ENCODE results near the gene RASGRF2.

Gene RASGRF2

DNA sequence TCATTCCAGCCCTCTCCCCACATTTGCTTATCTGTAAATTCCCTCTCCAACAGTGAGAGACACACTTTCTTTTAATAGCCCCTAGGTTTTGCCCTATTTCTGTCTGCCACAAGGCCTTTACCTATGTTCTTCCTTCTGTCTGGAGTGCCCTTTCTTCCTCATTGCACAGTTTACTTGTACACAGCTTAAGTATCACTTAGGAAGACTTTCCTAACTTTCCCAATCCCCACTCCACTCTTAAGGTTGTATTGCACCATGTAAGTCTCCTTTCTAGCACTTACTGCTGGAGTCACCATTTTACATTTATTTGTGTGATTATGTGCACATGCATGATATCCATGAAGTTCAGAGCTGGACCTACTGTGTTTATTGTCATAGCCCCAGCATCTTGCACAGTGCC is 262.1 kb downstream of the RASGRF2 start:
- no peak for TF ChIP-seq CTCF (IDR thresholded peaks at IDR 0.05)

GRCh38 chr5:81225463-81225862 is 265.3 kb downstream of the RASGRF2 start:
- TF ChIP-seq CTCF (IDR thresholded peaks at IDR 0.05), result no peak

GRCh38 chr5:81226286-81226685 is 266.1 kb downstream of the RASGRF2 start:
- TF ChIP-seq CTCF (IDR thresholded peaks at IDR 0.05), result no peak

DNA sequence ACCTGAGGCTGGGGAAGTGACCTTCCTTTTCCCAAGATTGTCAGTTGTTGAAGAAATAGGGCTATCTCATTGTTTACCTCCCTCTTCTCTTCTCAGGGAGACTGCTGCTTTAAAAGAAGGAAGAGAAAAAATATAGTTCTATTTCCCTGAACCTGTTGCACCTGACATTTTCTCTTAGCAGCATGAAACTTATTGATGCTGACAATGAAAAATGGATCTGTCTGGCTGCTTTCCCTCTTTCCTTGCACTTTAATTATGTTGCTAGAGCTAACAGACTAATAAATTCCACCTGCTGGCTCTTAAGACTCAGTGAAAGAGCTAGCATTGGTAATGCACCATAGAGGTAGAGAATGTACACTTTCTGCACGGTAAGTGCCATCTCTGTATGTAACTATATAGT is 266.8 kb downstream of the RASGRF2 start:
- no peak for TF ChIP-seq CTCF (IDR thresholded peaks at IDR 0.05)

DNA sequence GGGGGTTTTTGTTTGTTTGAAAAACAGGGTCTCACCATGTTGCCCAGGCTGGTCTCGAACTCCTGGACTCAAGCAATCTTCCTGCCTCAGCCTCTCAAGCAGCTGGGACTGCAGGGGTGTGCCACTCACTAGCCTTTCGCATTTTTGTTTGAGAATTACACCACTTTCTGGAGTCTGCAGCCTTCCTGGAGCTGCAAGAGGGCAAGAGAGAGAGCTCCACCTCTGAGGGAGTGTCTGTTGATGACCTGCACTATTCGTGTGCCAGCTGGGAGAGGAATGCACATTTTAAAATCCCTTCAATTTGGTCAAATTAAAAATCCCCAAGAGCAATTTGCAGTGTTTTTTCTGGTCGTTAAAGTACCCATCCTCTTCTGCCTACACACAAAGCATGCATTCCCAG is 267.9 kb downstream of the RASGRF2 start:
- TF ChIP-seq CTCF (IDR thresholded peaks at IDR 0.05), result no peak

GRCh38 chr5:81230416-81230815 is 270.3 kb downstream of the RASGRF2 start:
- TF ChIP-seq CTCF (IDR thresholded peaks at IDR 0.05), result no peak

DNA sequence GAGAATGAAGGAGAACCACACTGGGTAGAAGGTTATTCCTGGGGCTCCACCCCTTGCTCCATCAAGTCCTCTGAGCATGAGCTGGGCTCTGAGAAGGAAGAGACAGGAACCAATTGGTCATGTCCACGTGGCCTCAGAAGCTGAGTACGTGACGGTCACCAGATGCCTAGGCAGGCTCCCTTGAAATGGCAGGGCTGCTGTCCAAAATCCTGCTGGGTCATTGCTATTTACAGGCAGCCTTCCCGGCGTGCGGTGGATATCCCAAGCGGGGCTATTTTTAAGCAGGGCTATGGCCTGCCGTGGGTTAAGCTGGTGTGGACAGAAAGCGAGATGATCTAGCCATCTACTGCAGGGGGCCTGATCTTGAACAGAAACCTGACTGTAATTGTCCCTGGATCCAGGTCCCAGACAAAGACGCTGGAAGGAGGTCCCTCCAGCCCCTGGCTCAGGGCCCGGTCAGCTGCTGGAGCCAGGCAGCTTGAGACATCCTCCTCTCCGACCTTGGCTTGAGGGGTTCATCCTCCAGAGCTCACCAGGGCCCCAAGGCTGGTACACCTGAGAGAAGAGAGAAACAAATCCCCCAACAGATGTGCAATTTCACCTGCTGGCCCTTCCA is 272.4 kb downstream of the RASGRF2 start:
- no peak for TF ChIP-seq CTCF (IDR thresholded peaks at IDR 0.05)

DNA sequence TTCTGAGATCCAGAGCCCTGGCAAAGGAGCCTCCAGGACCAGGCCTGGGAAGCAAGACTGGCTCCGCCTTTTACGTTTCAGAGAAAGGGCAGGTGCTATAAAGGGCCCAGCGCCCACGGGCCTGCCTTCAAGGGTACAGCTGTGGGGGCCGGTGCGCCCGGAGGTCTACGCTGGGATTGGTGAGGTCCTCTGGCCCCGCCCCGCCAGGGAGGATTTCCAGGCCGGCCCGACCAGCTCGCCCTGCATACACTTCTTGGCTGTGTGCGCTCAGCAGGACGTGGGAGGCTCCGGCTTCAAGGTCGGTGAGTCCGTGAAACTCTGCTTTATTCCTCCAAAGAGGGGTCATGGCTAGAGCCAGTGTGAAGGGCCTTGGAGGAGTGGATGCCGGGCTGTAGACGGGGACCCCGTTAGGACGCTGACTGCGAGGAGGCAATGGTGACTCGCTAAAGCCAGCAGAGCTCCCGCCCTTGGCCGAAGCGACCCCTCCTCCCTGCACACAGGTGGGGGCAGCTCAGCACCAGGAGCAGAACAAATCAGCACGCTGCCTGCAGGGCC is 273.0 kb downstream of the RASGRF2 start, which contains the start of gene CKMT2:
TSS of gene CKMT2 (plus strand) at position 243 of the 555 bp plus-strand sequence. CDS start 17,811 bp downstream, outside the sequence.
- TF ChIP-seq CTCF (IDR thresholded peaks at IDR 0.05), result no peak
